SK-N-SH (cell line): ENCODE data around the gene ETV6.

Experiments used
- JUND ChIP-seq: IDR thresholded peaks from 2 replicates; pipeline ENCODE4 v1.4.0; 2012
- RCOR1 ChIP-seq: fragments of 150-350 bp; IDR thresholded peaks from 2 replicates; pipeline ENCODE4 v1.6.1; 2017; ENCODE audit warnings: antibody characterized with exemption, low read length
- SMC3 ChIP-seq: IDR thresholded peaks from 2 replicates; pipeline ENCODE4 v1.6.1; 2012; ENCODE audit warnings: low read depth, low read length, improper control_type of control experiment

DNA sequence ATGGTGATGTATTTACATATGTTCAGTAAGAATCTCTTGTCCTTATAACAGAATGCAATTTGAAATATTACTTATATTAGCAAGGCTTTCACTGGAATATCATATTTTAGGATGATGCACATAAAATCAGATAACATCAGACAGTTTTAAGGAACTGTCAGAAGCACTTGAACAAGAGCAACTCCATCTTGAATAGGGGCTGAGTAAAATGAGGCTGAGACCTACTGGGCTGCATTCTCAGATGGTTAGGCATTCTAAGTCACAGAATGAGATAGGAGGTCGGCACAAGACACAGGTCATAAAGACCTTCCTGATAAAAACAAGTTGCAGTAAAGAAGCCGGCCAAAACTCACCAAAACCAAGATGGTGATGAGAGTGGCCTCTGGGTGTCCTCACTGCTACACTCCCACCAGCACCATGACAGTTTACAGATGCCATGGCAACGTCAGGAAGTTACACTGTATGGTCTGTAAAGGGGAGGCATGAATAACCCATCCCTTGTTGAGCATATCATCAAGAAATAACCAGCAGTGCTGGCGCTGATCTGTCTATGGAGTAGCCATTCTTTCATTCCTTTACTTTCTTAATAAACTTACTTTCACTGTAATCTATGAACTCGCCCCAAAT lies 27.6 kb upstream of the ETV6 start:
- TF ChIP-seq SMC3 (no peak), RCOR1 (no peak), JUND (no peak)
